Measurements from ENCODE around the gene PNMA6A. TPM values are rescaled to one million over a fixed set of nuclear protein-coding genes. Genes with fewer than 3 reads are reported as not detected.
"Not testable (repeated sequence)": the region's sequence is repeated elsewhere in the genome, so short reads cannot be mapped to it uniquely, and the experiment has no call there.

The PNMA6A gene
- total RNA-seq (2014; rRNA removed; shearing (Covaris generic)) = not detected in 2 replicates

- DNase-seq (ENCODE audit: low read depth) = not testable (repeated sequence)
Observed at GRCh38 chrX:153071909-153072583, at the start of gene PNMA6A. PNMA6A (plus strand) TSS chrX:153072454; CDS start chrX:153073063, 609 bp downstream.

DNA sequence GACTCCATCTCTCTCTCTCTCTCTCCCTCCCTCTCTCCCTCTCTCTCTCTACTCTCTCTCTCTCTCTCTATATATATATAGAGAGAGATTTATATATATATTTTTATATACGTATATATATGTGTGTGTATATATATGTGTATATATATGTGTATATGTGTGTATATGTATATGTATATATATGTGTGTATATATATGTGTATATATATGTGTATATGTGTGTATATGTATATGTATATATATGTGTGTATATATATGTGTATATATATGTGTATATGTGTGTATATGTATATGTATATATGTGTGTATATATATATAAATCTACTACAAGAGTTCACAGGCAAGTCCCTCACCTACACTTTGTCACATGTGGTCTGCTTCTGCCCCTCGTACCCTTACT, 45.8 kb upstream of the PNMA6A start:
- not testable (repeated sequence) for DNase-seq (ENCODE audit: low read depth)

DNA sequence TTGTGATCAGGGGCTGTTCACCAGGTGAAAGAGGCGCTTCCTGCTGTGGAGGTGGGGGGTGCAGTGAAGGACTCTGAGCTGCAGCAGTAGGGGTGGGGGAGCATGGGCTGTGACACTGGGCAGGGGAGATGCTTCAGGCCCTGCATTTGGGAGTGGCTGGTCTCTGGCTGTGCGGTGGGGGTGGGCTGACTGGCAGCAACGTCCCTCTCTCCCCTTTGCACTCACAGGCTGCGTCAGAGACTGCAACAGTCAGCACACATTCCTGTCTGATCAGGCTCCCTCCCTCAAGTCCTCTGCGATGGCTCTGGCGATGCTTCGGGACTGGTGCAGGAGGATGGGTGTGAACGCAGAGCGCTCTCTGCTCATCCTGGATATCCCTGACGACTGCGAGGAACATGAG, 43.8 kb upstream of the PNMA6A start:
- DNase-seq (ENCODE audit: low read depth) = not testable (repeated sequence)

DNA sequence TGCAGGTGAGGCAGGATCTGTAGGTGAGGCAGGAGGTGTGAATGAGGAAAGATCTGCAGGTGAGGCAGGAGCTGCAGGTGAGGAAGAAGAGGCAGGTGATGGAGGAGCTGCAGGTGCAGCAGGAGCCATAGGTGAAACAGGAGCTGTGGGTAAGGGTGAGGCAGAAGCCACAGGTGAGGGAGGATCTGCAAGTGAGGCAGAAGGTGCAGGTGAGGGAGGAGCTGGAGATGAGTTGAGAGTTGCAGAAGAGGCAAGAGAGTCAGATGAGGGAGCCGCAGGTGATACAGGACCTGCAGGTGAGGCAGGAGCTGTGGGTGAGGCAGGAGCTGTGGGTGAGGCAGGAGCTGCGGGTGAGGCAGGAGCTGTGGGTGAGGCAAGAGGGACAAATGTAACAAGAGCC, 43.1 kb upstream of the PNMA6A start:
- DNase-seq (ENCODE audit: low read depth) = no peak

DNA sequence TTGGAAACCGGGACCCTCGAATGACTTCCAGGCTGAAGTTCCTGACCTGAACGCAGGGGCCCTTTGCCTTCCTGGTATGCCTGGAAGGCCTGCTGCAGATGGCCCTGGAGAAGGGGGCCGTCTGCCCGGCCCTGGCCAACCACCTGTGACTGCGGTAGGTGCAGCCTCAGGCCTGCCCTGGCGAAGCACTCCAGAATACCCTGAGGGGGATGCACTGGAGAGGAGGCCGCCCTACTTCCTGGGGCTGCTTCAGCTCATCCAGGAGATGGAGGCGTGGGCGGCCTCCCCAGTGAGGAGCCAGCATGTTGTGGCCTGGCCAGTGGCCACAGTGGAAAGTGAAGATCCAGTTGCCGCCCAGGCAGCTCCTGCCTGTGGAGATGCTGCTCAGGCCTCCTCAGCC, 42.4 kb upstream of the PNMA6A start:
- DNase-seq (ENCODE audit: low read depth) = no peak

- no peak for DNase-seq (ENCODE audit: low read depth)
Observed at GRCh38 chrX:153030801-153031200, 41.5 kb upstream of the PNMA6A start.

DNA sequence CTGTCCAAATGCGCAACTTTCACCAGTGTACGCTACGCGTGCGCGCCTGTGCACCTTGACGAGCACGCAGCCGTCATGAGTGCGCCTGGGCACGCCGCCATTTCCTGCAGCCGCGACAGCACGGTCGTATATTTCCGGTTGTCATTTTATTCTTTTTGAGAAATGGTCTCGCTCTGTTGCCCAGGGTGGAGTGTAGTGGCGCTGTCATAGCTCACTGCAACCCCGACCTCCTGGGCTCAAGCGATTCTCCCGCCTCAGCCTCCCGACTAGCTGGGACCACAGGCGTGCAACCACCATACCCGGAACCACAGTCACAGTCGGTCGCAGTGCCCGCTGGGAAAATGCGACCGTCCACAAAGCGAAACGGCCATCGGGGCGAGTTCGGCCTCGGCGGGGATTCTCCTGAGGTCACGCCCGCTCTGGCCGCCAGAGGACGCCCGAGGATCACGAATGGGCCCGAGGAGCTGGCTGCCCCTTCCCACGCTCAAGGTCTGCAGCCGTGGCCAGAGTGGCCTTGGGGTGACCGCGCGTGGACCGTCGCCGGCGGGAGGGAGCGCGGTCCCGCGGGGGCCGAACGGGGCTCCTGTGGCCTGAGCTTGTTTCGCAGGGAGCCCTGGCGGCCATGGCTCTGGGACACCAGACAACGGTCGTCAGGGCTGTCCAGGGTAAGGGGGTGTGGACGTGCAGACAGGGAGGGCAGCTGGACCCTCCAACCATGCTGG, 39.7 kb upstream of the PNMA6A start:
- peak; percentile 54 for DNase-seq (ENCODE audit: low read depth)

GRCh38 chrX:153049093-153049492, 23.2 kb upstream of the PNMA6A start:
- no peak for DNase-seq (ENCODE audit: low read depth)

- DNase-seq (ENCODE audit: low read depth) = no peak
Observed at GRCh38 chrX:153052534-153052933, 19.7 kb upstream of the PNMA6A start.

DNA sequence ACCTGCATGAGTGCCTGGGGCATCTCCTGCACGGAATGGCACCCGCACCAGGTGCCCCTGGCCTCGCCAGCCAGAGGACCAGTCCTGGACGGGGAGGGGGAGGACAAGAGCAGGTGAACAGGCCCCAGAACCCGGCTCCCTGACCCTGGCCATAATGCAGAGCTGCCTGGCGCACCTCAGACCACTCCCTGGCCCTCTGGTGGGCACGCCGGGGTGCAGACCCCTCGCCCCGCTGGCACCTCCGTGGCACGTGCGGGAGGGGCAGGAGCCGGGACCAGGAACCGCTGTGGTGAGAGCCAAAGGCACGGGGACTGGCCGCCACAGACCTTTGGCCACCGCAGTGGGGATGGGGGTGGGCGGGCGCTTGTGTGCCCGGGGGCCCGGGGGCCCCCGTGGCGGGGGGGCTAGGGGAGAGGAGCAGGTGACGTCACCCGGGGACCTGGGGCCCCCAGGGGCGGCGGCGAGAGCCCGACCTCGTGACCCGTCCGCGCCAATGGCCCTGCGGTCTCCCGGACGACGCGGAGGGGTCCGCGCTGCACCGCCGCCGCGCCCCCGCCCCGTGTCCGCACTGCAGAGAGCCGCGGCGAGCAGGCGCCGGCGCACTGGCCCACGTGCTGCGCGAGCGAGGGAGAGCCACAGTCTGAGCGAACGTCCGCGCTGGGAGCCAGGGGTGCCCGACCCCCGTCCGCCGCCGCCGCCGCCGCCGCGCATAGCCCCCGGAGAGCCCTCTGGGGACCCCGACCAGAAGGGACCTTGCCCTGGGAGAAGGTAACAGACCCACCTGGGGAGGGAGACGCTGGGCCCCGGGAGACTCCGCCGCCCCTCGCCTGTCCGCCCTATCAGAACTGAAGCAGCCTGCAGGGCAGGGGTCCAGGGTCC, 16.1 kb upstream of the PNMA6A start, which contains the start of gene PNMA3:
Gene PNMA3 (plus strand): TSS at position 600 of the 879 bp plus-strand sequence. CDS start 586 bp downstream, outside the sequence.
- no peak for DNase-seq (ENCODE audit: low read depth)

- no peak for DNase-seq (ENCODE audit: low read depth)
Observed at GRCh38 chrX:153057281-153057680, 15.0 kb upstream of the PNMA6A start.

DNA sequence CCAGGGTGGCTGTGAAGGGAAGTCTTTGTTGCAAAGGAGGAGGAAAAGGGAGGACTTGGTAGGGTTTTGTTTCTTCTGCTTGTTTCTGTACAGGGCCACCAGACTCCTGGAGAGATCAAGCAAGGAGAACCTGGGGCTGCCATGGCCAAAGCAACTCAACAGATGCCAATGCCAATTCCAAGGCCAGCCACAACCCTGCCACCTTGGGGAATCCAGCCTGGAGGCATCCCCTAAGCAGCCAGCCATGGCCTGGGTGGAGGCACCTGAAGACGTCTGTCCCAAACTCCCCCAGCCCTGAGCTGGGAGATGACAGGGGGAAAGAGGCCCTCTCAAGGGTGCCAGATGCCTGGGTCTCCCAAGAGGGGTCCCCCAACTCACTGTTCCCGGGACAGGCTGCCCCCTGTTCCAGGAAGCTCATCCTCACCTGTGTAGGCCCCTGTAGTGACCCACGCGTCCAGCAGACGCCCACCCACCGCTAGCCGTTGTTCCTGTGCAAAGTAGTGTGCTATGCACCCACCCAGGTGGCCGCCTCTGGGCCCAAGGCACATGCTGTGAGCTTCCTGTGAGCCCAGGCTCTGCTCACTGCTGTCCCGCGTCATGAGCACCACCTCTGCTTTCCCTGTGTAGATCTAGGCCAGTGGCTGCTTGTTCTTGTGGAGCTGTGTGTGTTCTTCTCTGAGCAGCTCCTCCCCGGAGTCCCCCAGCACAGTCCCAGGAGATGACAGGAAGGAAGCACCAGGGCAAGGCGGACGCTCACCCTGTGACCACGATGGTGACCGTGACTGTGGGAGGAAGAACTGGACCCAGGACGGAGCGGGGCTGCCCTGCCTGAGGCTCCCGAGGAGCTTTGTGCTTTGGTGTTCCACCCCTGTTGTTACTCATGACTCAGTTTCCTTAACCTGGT, 12.8 kb upstream of the PNMA6A start:
- DNase-seq (ENCODE audit: low read depth) = no peak

DNA sequence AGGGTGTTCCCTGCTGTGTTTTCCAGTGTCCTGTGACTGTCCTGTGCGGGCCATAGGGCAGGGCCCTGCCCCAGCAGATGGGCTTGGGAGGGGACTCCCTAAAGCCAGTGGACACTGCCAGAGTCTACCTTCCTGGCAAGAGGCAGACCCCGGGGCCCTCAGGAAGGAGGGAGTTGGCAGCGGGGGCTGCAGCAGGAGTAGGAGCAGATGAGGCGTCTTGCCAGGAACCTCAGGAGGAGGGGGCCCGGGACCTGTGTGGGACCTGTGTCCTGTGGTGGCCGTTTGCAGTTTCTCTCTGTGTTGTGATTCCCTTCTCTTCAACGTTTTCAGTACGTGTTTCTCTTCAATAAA, 12.2 kb upstream of the PNMA6A start:
- no peak for DNase-seq (ENCODE audit: low read depth)

DNA sequence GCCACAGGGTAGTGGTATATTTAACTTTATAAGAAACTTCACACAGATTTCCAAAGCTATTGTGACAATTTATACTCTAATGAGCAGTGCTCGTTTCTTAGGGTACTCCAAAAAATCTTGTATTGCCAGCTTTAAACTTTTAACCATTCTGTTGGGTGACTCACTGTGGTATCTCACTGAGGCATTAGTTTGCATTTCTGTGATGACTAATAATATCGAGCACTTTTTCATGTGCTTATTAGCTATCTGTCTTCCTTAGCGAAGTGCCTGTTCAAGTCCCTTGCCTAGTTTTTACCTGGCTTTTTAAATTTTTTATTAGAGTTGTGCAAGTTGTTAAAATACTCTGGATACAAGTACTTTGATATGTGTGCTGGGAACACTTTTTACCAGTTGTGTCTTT, 10.5 kb upstream of the PNMA6A start:
- DNase-seq (ENCODE audit: low read depth) = peak; percentile 61

- no peak for DNase-seq (ENCODE audit: low read depth)
Observed at GRCh38 chrX:153063315-153063714, 8.9 kb upstream of the PNMA6A start.

DNA sequence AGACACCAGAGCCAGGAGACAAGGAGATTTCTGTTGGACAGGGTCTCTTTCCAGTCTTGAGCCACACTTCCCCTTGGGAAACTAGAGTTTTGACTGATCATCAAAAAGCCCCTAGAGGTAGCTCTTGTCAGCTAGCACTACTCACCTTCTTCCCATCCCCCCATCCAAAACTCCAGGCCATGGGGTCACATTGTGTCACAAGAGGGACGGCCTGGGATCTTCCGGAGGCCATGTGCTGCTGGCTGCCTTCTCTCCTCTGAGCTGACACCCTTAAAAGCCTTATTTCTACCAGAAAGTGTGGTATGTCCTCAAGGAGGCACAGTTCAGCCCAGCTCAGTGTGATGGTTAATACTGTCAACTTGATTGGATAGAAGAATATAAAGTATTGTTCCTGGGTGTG, 8.2 kb upstream of the PNMA6A start:
- DNase-seq (ENCODE audit: low read depth) = no peak

- DNase-seq (ENCODE audit: low read depth) = peak; percentile 29
Observed at GRCh38 chrX:153065389-153065788, 6.9 kb upstream of the PNMA6A start.

GRCh38 chrX:153066402-153066801, 5.9 kb upstream of the PNMA6A start:
- not testable (repeated sequence) for DNase-seq (ENCODE audit: low read depth)

- not testable (repeated sequence) for DNase-seq (ENCODE audit: low read depth)
Observed at GRCh38 chrX:153073331-153073730, 1.1 kb downstream of the PNMA6A start.

DNA sequence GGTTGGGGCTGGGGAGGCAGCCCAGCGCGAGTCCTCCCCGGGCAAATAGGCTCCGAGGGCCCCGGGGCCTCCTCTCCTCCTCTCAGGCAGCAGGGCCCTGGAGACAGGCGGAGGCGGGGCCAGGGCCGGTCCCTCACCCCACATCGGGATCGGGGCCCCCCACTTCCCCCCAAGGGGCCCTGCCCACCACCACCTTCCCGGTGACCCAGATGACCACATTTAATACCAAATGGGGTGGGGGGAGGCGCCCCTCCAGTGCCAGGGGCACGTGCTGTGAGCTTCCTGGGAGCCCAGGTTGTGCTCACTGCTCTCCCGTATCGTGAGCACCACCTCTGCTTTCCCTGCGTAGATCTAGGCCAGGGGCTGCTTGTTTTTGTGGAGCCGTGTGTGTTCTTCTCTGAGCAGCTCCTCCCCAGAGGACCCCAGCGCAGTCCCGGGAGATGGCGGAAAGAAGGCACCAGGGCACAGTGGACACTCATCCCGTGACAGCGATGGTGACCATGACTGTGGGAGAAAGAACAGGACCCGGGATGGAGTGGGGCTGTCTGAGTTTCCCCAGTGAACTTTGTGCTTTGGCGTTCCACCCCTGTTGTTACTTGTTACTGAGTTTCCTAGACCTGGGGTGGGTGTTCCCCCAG, 2.1 kb downstream of the PNMA6A start:
- no peak for DNase-seq (ENCODE audit: low read depth)

GRCh38 chrX:153074935-153075334, 2.7 kb downstream of the PNMA6A start:
- no peak for DNase-seq (ENCODE audit: low read depth)
